CD8-positive, alpha-beta memory T cell (primary cell): ENCODE data around the gene NDUFA13. TPM values are rescaled to one million over a fixed set of nuclear protein-coding genes. Genes with fewer than 3 reads are reported as not detected.

ENCODE experiments used
- polyA plus RNA-seq: library from polyadenylated mRNA; unstranded; fragments of 300-500 nt; fragmentation: Illumina TruSeq; gene quantifications from one replicate; pipeline ENCODE4 v1.2.3, GENCODE V29; 2021
- total RNA-seq, 2 experiments: library from RNA; stranded (reverse); gene quantifications; one replicate each; pipeline ENCODE4 v1.2.3, GENCODE V29; 2021

The NDUFA13 gene
- total and polyA plus RNA-seq, 3 experiments from 2014 or later, result 334 to 341 (median 337) TPM

Other genes with a start within 250 kb of the NDUFA13 start
- not detected for gene TM6SF2, start 242.9 kb upstream of the NDUFA13 start, total RNA-seq
- not detected for gene TM6SF2, start 242.9 kb upstream of the NDUFA13 start, polyA plus RNA-seq
- 10 to 100 TPM; 64.7 to 65.9 TPM for gene SUGP1, start 195.7 kb upstream of the NDUFA13 start, total RNA-seq
- gene SUGP1, start 195.7 kb upstream of the NDUFA13 start, polyA plus RNA-seq, result 40.8 TPM
- 10 to 100 TPM; 52.3 to 59.4 TPM for gene MAU2, start 195.4 kb upstream of the NDUFA13 start, total RNA-seq
- 27.6 TPM for gene MAU2, start 195.4 kb upstream of the NDUFA13 start, polyA plus RNA-seq
- 100 to 1,000 TPM; 176 to 182 TPM for gene GATAD2A, start 110.5 kb upstream of the NDUFA13 start, total RNA-seq
- gene GATAD2A, start 110.5 kb upstream of the NDUFA13 start, polyA plus RNA-seq, result 46.9 TPM
- gene TSSK6, start 677 bp upstream of the NDUFA13 start, total RNA-seq, result 1 to 10 TPM; 3.1 to 3.4 TPM
- 1.4 TPM for gene TSSK6, start 677 bp upstream of the NDUFA13 start, polyA plus RNA-seq
- 1 to 10 TPM; 6.5 to 7.5 TPM for gene YJEFN3, start 12.7 kb downstream of the NDUFA13 start, total RNA-seq
- gene YJEFN3, start 12.7 kb downstream of the NDUFA13 start, polyA plus RNA-seq, result not detected
- under 1 TPM; 0.07 to 0.11 TPM for gene CILP2, start 22.0 kb downstream of the NDUFA13 start, total RNA-seq
- 0.33 TPM for gene CILP2, start 22.0 kb downstream of the NDUFA13 start, polyA plus RNA-seq
- gene PBX4, start 102.5 kb downstream of the NDUFA13 start, total RNA-seq, result 10 to 100 TPM; 15.0 to 17.1 TPM
- 8.3 TPM for gene PBX4, start 102.5 kb downstream of the NDUFA13 start, polyA plus RNA-seq
- 10 to 100 TPM; 23.6 to 24.8 TPM for gene LPAR2, start 112.0 kb downstream of the NDUFA13 start, total RNA-seq
- gene LPAR2, start 112.0 kb downstream of the NDUFA13 start, polyA plus RNA-seq, result 37.8 TPM
- gene GMIP, start 127.4 kb downstream of the NDUFA13 start, total RNA-seq, result 10 to 100 TPM; 54.5 to 60.3 TPM
- gene GMIP, start 127.4 kb downstream of the NDUFA13 start, polyA plus RNA-seq, result 71.3 TPM
- gene ATP13A1, start 147.5 kb downstream of the NDUFA13 start, total RNA-seq, result 10 to 100 TPM; 92.1 to 93.6 TPM
- gene ATP13A1, start 147.5 kb downstream of the NDUFA13 start, polyA plus RNA-seq, result 41.7 TPM
- 10 to 100 TPM; 73.6 to 74.0 TPM for gene ZNF101, start 152.6 kb downstream of the NDUFA13 start, total RNA-seq
- 103 TPM for gene ZNF101, start 152.6 kb downstream of the NDUFA13 start, polyA plus RNA-seq
- gene ZNF14, start 216.9 kb downstream of the NDUFA13 start, total RNA-seq, result 1 to 10 TPM; 7.4 to 7.8 TPM
- 8.9 TPM for gene ZNF14, start 216.9 kb downstream of the NDUFA13 start, polyA plus RNA-seq